GDM1 (cell line): Measurements from ENCODE around the gene IFRD2.
A peak's percentile ranks its signal among the peaks of the same experiment; 100 is the strongest.

Source experiments
- DNase-seq: peaks from one replicate; lab custom pipeline; 2025; lab: John Stamatoyannopoulos, UW

Gene IFRD2

GRCh38 chr3:50302095-50303012 is 10.1 kb upstream of the IFRD2 start:
- DNase-seq: no peak

GRCh38 chr3:50300681-50301254 is 8.5 kb upstream of the IFRD2 start:
- DNase-seq: no peak

- DNase-seq: peak; percentile 49
These were observed 7.9 kb upstream of the IFRD2 start for GRCh38 chr3:50299929-50300680.

GRCh38 chr3:50299638-50299928 is 7.4 kb upstream of the IFRD2 start:
- no peak for DNase-seq

GRCh38 chr3:50298836-50299637 is 6.8 kb upstream of the IFRD2 start, which contains the start of the genes HYAL3 and NAA80:
HYAL3 (minus strand) TSS chr3:50299405; CDS start chr3:50295602, 3,803 bp downstream.
NAA80 (minus strand) TSS chr3:50299405; CDS start chr3:50297463, 1,942 bp downstream.
- DNase-seq: peak; percentile 99

- DNase-seq: peak; percentile 21
These were observed 5.9 kb upstream of the IFRD2 start for GRCh38 chr3:50297896-50298725.

- DNase-seq: no peak
These were observed 5.2 kb upstream of the IFRD2 start for GRCh38 chr3:50297384-50297775.

- no peak for DNase-seq
These were observed 4.6 kb upstream of the IFRD2 start for GRCh38 chr3:50296721-50297383.

GRCh38 chr3:50295553-50296431 is 3.6 kb upstream of the IFRD2 start:
- no peak for DNase-seq

GRCh38 chr3:50294492-50295403 is 2.5 kb upstream of the IFRD2 start:
- DNase-seq: no peak

- no peak for DNase-seq
These were observed 1.9 kb upstream of the IFRD2 start for GRCh38 chr3:50294089-50294488.

- no peak for DNase-seq
These were observed 1.0 kb upstream of the IFRD2 start for GRCh38 chr3:50293079-50293801.

- DNase-seq: no peak
These were observed 2.0 kb downstream of the IFRD2 start for GRCh38 chr3:50290161-50290641.

GRCh38 chr3:50289130-50289529 is 3.1 kb downstream of the IFRD2 start:
- DNase-seq: no peak

- DNase-seq: no peak
These were observed 3.7 kb downstream of the IFRD2 start for GRCh38 chr3:50288387-50289007.

GRCh38 chr3:50287262-50287661 is 5.0 kb downstream of the IFRD2 start:
- no peak for DNase-seq
